ENCODE data around the gene LPA.
"Not testable (repeated sequence)": the region's sequence is repeated elsewhere in the genome, so short reads cannot be mapped to it uniquely, and the experiment has no call there.

The LPA gene

GRCh38 chr6:160691617-160692016 lies 27.5 kb upstream of the LPA start:
- H2AFZ ChIP-seq (ENCODE audit: low read depth, low read length, severe bottlenecking), result no peak overlapping the region
- TF ChIP-seq EZH2phosphoT487 (conservative IDR thresholded peaks at IDR 0.05; ENCODE audit: low read length) (no peak), CTCF (IDR thresholded peaks at IDR 0.05; ENCODE audit: insufficient read depth, low read length, poor library complexity, severe bottlenecking) (no peak)
- H3K9me3 ChIP-seq (ENCODE audit: insufficient read depth, low read length), result no peaks in the 10 kb centered on the region
- no peak overlapping the region for H3K27ac ChIP-seq (ENCODE audit: low read depth, low read length)
- H3K9ac ChIP-seq (ENCODE audit: low read length), result no peak overlapping the region
- no peaks in the 10 kb centered on the region for H3K79me2 ChIP-seq (ENCODE audit: insufficient read depth, low read length)
- H3K4me2 ChIP-seq (ENCODE audit: low read depth, low read length, poor library complexity, severe bottlenecking), result no peak overlapping the region
- no peaks in the 10 kb centered on the region for H4K20me1 ChIP-seq (ENCODE audit: low read depth, low read length)
- H3K27me3 ChIP-seq (ENCODE audit: low read length), result no peaks in the 10 kb centered on the region
- no peaks in the 10 kb centered on the region for H3K36me3 ChIP-seq (ENCODE audit: low read length)
- H3K4me3 ChIP-seq (ENCODE audit: insufficient read depth, low read length, poor library complexity, severe bottlenecking), result no peak overlapping the region
- H3K9me2 ChIP-seq (replicated peaks; ENCODE audit: insufficient read depth, low read length), result no peaks in the 10 kb centered on the region
- no peaks in the 10 kb centered on the region for H3F3A ChIP-seq (ENCODE audit: insufficient read depth)

GRCh38 chr6:160690458-160690857 lies 26.4 kb upstream of the LPA start:
- Histone ChIP-seq H4K20me1 (ENCODE audit: low read depth, low read length) (no peaks in the 10 kb centered on the region), H3K4me3 (ENCODE audit: insufficient read depth, low read length, poor library complexity, severe bottlenecking) (no peak overlapping the region), H3K79me2 (ENCODE audit: insufficient read depth, low read length) (no peaks in the 10 kb centered on the region), H3K36me3 (ENCODE audit: low read length) (no peaks in the 10 kb centered on the region), H2AFZ (ENCODE audit: low read depth, low read length, severe bottlenecking) (no peak overlapping the region), H3F3A (ENCODE audit: insufficient read depth) (no peaks in the 10 kb centered on the region), H3K9ac (ENCODE audit: low read length) (no peak overlapping the region), H3K27me3 (ENCODE audit: low read length) (no peaks in the 10 kb centered on the region), H3K9me2 (replicated peaks; ENCODE audit: insufficient read depth, low read length) (no peaks in the 10 kb centered on the region), H3K27ac (ENCODE audit: low read depth, low read length) (no peak overlapping the region), H3K9me3 (ENCODE audit: insufficient read depth, low read length) (no peaks in the 10 kb centered on the region), H3K4me2 (ENCODE audit: low read depth, low read length, poor library complexity, severe bottlenecking) (no peak overlapping the region)
- no peak for TF ChIP-seq CTCF (IDR thresholded peaks at IDR 0.05; ENCODE audit: insufficient read depth, low read length, poor library complexity, severe bottlenecking)
- TF ChIP-seq EZH2phosphoT487 (conservative IDR thresholded peaks at IDR 0.05; ENCODE audit: low read length), result no peak

- no peak overlapping the region for H3K4me2 ChIP-seq (ENCODE audit: low read depth, low read length, poor library complexity, severe bottlenecking)
Observed at GRCh38 chr6:160685762-160686450, 21.8 kb upstream of the LPA start.

GRCh38 chr6:160685101-160685761 lies 21.2 kb upstream of the LPA start:
- not testable (repeated sequence) for H3K27ac ChIP-seq (ENCODE audit: low read depth, low read length)

More at GRCh38 chr6:160685762-160686450, 21.8 kb upstream of the LPA start:
- Histone ChIP-seq H3K79me2 (ENCODE audit: insufficient read depth, low read length) (no peaks in the 10 kb centered on the region), H3K4me3 (ENCODE audit: insufficient read depth, low read length, poor library complexity, severe bottlenecking) (no peak overlapping the region), H4K20me1 (ENCODE audit: low read depth, low read length) (no peaks in the 10 kb centered on the region), H3K9me3 (ENCODE audit: insufficient read depth, low read length) (no peaks in the 10 kb centered on the region), H3K27me3 (ENCODE audit: low read length) (no peaks in the 10 kb centered on the region), H3K27ac (ENCODE audit: low read depth, low read length) (no peak overlapping the region), H3K36me3 (ENCODE audit: low read length) (no peaks in the 10 kb centered on the region), H3F3A (ENCODE audit: insufficient read depth) (no peaks in the 10 kb centered on the region), H2AFZ (ENCODE audit: low read depth, low read length, severe bottlenecking) (no peak overlapping the region), H3K9ac (ENCODE audit: low read length) (no peak overlapping the region), H3K9me2 (replicated peaks; ENCODE audit: insufficient read depth, low read length) (no peaks in the 10 kb centered on the region)
- TF ChIP-seq CTCF (IDR thresholded peaks at IDR 0.05; ENCODE audit: insufficient read depth, low read length, poor library complexity, severe bottlenecking) (no peak), EZH2phosphoT487 (conservative IDR thresholded peaks at IDR 0.05; ENCODE audit: low read length) (no peak)

More at GRCh38 chr6:160685101-160685761, 21.2 kb upstream of the LPA start:
- H3K9me3 ChIP-seq (ENCODE audit: insufficient read depth, low read length); H3K4me3 ChIP-seq (ENCODE audit: insufficient read depth, low read length, poor library complexity, severe bottlenecking); H3F3A ChIP-seq (ENCODE audit: insufficient read depth); H3K79me2 ChIP-seq (ENCODE audit: insufficient read depth, low read length); H2AFZ ChIP-seq (ENCODE audit: low read depth, low read length, severe bottlenecking); H3K9me2 ChIP-seq (replicated peaks; ENCODE audit: insufficient read depth, low read length); H3K36me3 ChIP-seq (ENCODE audit: low read length); H3K9ac ChIP-seq (ENCODE audit: low read length); H3K27me3 ChIP-seq (ENCODE audit: low read length); H3K4me2 ChIP-seq (ENCODE audit: low read depth, low read length, poor library complexity, severe bottlenecking); H4K20me1 ChIP-seq (ENCODE audit: low read depth, low read length): not testable (repeated sequence)

Data from SU-DHL-6 (cell line).